H1 (cell line): ENCODE measurements around the gene RBM38. TPM values are rescaled to one million over a fixed set of nuclear protein-coding genes. Genes with fewer than 3 reads are reported as not detected.

Experiments
- CTCF ChIA-PET: fragments of 300-600 bp; sonication (Branson Sonifier 250); formaldehyde crosslinking; loops from one replicate; lab custom pipeline; 2021; ENCODE audit not compliant: partially characterized antibody; lab: Charles Lee
- POLR2A ChIA-PET: fragments of 300-600 bp; sonication (Branson Sonifier 250); formaldehyde crosslinking; loops from one replicate; lab custom pipeline; 2021; ENCODE audit warnings: inconsistent platforms; ENCODE audit not compliant: partially characterized antibody; lab: Charles Lee
- DNase-seq, 2 experiments: peaks; one replicate each; pipeline versions ENCODE4 v3.0.0 to v3.0.0-alpha.2; 2010 to 2022; ENCODE audit warnings: low spot score in 2 of 2, low read depth in 1 of 2, mixed read lengths in 1 of 2
- FAIRE-seq: peaks from 2 replicates; lab custom pipeline; 2011; peaks lifted over from hg19 to GRCh38; lab: Jason Lieb, UNC
- H2AFZ ChIP-seq: 2 replicates; pipeline ENCODE4 v1.8.1; 2012; ENCODE audit warnings: low read length, inconsistent platforms
- H2AK5ac ChIP-seq: 2 replicates; pipeline ENCODE4 v1.6.1; 2013; ENCODE audit warnings: low read depth, low read length
- H2BK120ac ChIP-seq: replicated peaks from 2 replicates; pipeline ENCODE3; 2013; ENCODE audit warnings: low read depth, low read length, inconsistent platforms
- H2BK12ac ChIP-seq: 2 replicates; pipeline ENCODE4 v1.6.1; 2013; ENCODE audit warnings: low read depth, low read length
- H2BK15ac ChIP-seq: 2 replicates; pipeline ENCODE4 v1.6.1; 2013; ENCODE audit warnings: low read length
- H2BK20ac ChIP-seq: 2 replicates; pipeline ENCODE4 v1.6.1; 2013; ENCODE audit warnings: low read length
- H2BK5ac ChIP-seq: 2 replicates; pipeline ENCODE4 v1.6.1; 2013; ENCODE audit warnings: low read depth, low read length
- H3K14ac ChIP-seq: 2 replicates; pipeline ENCODE4 v1.6.1; 2013; ENCODE audit warnings: inconsistent platforms; ENCODE audit not compliant: insufficient read length
- H3K18ac ChIP-seq: 2 replicates; pipeline ENCODE4 v1.6.1; 2013; ENCODE audit warnings: low read length; ENCODE audit errors: extremely low read depth
- H3K23ac ChIP-seq: 2 replicates; pipeline ENCODE4 v1.6.1; 2013; ENCODE audit warnings: inconsistent platforms; ENCODE audit not compliant: insufficient read length
- H3K23me2 ChIP-seq: 2 replicates; pipeline ENCODE4 v1.6.1; 2013; ENCODE audit warnings: low read depth, low read length
- H3K27ac ChIP-seq: 2 replicates; pipeline ENCODE4 v1.6.1; 2011; ENCODE audit warnings: low read depth, low read length, inconsistent platforms
- H3K27me3 ChIP-seq, 4 experiments: replicated peaks in 1 of 4; 1 replicate in 1 of 4; 2 replicates in 3 of 4; pipeline versions ENCODE4 v1.6.1 to v1.8.1; 2011 to 2013; ENCODE audit warnings: low read length in 3 of 4, mild to moderate bottlenecking in 3 of 4, inconsistent platforms in 2 of 4, mixed read lengths in 2 of 4, moderate library complexity in 1 of 4; ENCODE audit not compliant: control insufficient read depth in 3 of 4, insufficient read depth in 3 of 4; ENCODE audit errors: extremely low read depth in 1 of 4
- H3K36me3 ChIP-seq, 4 experiments: 2 replicates each; pipeline versions ENCODE4 v1.6.1 to v1.8.1; 2011 to 2013; ENCODE audit warnings: mild to moderate bottlenecking in 4 of 4, low read length in 3 of 4, moderate library complexity in 2 of 4, control low read depth in 1 of 4, inconsistent platforms in 1 of 4; ENCODE audit not compliant: insufficient read depth in 4 of 4, control insufficient read depth in 2 of 4
- H3K4ac ChIP-seq: replicated peaks from 2 replicates; pipeline ENCODE3; 2013; ENCODE audit warnings: low read length, low read depth, mixed read lengths, inconsistent platforms; ENCODE audit not compliant: insufficient read length
- H3K4me1 ChIP-seq, 4 experiments: replicated peaks in 1 of 4; 1 replicate in 1 of 4; 2 replicates in 3 of 4; pipeline versions ENCODE4 v1.6.1 to v1.8.1; 2011 to 2013; ENCODE audit warnings: low read length in 3 of 4, inconsistent platforms in 2 of 4, mixed read lengths in 1 of 4; ENCODE audit not compliant: insufficient read depth in 4 of 4, control insufficient read depth in 3 of 4
- H3K4me2 ChIP-seq, 2 experiments: 2 replicates each; pipeline versions ENCODE4 v1.6.1 to v1.8.1; 2011 to 2013; ENCODE audit warnings: low read depth in 2 of 2, low read length in 2 of 2, control low read depth in 1 of 2, inconsistent platforms in 1 of 2, mild to moderate bottlenecking in 1 of 2; ENCODE audit not compliant: insufficient read depth in 1 of 2
- H3K4me3 ChIP-seq, 4 experiments: fragments of 200-600, 300-600 bp in 1 of 4; sonication (generic), shearing (Covaris generic), sonication (Bioruptor Twin) in 1 of 4; 2 replicates each; pipeline versions ENCODE4 v1.5.1 to v1.8.1; 2011 to 2016; ENCODE audit warnings: low read length in 4 of 4, low read depth in 3 of 4, control low read depth in 2 of 4, inconsistent platforms in 2 of 4, mild to moderate bottlenecking in 2 of 4, mixed read lengths in 1 of 4, moderate library complexity in 1 of 4; ENCODE audit not compliant: insufficient read depth in 2 of 4; ENCODE audit errors: extremely low read depth in 1 of 4
- H3K56ac ChIP-seq: replicated peaks from 2 replicates; pipeline ENCODE3; 2013; ENCODE audit warnings: low read depth, mild to moderate bottlenecking, mixed read lengths, low read length, inconsistent platforms; ENCODE audit not compliant: insufficient read length
- H3K79me1 ChIP-seq: 2 replicates; pipeline ENCODE4 v1.6.1; 2013; ENCODE audit warnings: low read depth, low read length, control low read depth
- H3K79me2 ChIP-seq, 2 experiments: 2 replicates each; pipeline versions ENCODE4 v1.6.1 to v1.8.1; 2012 to 2013; ENCODE audit warnings: low read length in 2 of 2, mild to moderate bottlenecking in 2 of 2, inconsistent platforms in 1 of 2; ENCODE audit not compliant: insufficient read depth in 2 of 2, control insufficient read depth in 1 of 2
- H3K9ac ChIP-seq, 4 experiments: replicated peaks in 1 of 4; 1 replicate in 1 of 4; 2 replicates in 3 of 4; pipeline versions ENCODE4 v1.6.1 to v1.8.1; 2011 to 2013; ENCODE audit warnings: low read depth in 3 of 4, low read length in 3 of 4, control low read depth in 2 of 4, mild to moderate bottlenecking in 2 of 4, moderate library complexity in 2 of 4, inconsistent platforms in 1 of 4; ENCODE audit errors: extremely low read depth in 1 of 4
- H3K9me3 ChIP-seq, 2 experiments: 2 replicates each; pipeline versions ENCODE4 v1.6.1 to v1.8.1; 2012 to 2013; ENCODE audit warnings: mild to moderate bottlenecking in 2 of 2, moderate library complexity in 2 of 2, control low read depth in 1 of 2, inconsistent platforms in 1 of 2, low read depth in 1 of 2, low read length in 1 of 2, mixed read lengths in 1 of 2; ENCODE audit not compliant: insufficient read depth in 2 of 2
- H4K20me1 ChIP-seq, 2 experiments: replicated peaks in 1 of 2; 2 replicates each; pipeline versions ENCODE3 to v1.8.1; 2011 to 2013; ENCODE audit warnings: inconsistent platforms in 2 of 2, low read length in 2 of 2, mild to moderate bottlenecking in 1 of 2; ENCODE audit not compliant: insufficient read depth in 2 of 2, control insufficient read depth in 1 of 2
- H4K5ac ChIP-seq: 2 replicates; pipeline ENCODE4 v1.6.1; 2013; ENCODE audit warnings: low read length, low read depth, mixed read lengths, inconsistent platforms; ENCODE audit not compliant: insufficient read length
- H4K8ac ChIP-seq: 2 replicates; pipeline ENCODE4 v1.8.0; 2013; ENCODE audit warnings: mild to moderate bottlenecking, moderate library complexity, low read length, inconsistent platforms; ENCODE audit not compliant: insufficient read depth; ENCODE audit errors: extremely low read depth
- H4K91ac ChIP-seq: replicated peaks from 2 replicates; pipeline ENCODE3; 2013; ENCODE audit warnings: low read length, mixed read lengths, inconsistent platforms; ENCODE audit not compliant: insufficient read length
- BRCA1 ChIP-seq: IDR thresholded peaks from 2 replicates; pipeline ENCODE4 v1.6.1; 2012; ENCODE audit warnings: low read depth, low read length, improper control_type of control experiment
- EP300 ChIP-seq, 2 experiments: IDR thresholded peaks; 1 replicate in 1 of 2; 2 replicates in 1 of 2; pipeline ENCODE4 v1.6.1; 2011 to 2012; ENCODE audit warnings: low read depth in 2 of 2, low read length in 2 of 2, mild to moderate bottlenecking in 2 of 2, borderline replicate concordance in 1 of 2, inconsistent platforms in 1 of 2, moderate library complexity in 1 of 2
- EZH2 ChIP-seq: fragments of 200-600 bp; sonication (generic); IDR thresholded peaks from 2 replicates; pipeline ENCODE4 v1.7.1; 2012; ENCODE audit warnings: low read depth, mild to moderate bottlenecking, moderate library complexity, low read length, inconsistent platforms; ENCODE audit not compliant: severe bottlenecking
- GTF2F1 ChIP-seq: IDR thresholded peaks from 2 replicates; pipeline ENCODE4 v1.6.1; 2012; ENCODE audit warnings: low read depth, low read length, improper control_type of control experiment, borderline replicate concordance
- RNF2 ChIP-seq: fragments of 200-900, 300-1000 bp; sonication (generic); IDR thresholded peaks from 2 replicates; pipeline ENCODE4 v1.7.1; 2016; ENCODE audit warnings: borderline replicate concordance, low read depth, mild to moderate bottlenecking, antibody characterized with exemption, low read length; ENCODE audit not compliant: poor library complexity, severe bottlenecking; ENCODE audit errors: missing control alignments
- SIRT6 ChIP-seq: IDR thresholded peaks from one replicate; pipeline ENCODE4 v1.7.1; 2012; ENCODE audit warnings: low read length, inconsistent platforms
- TCF12 ChIP-seq: IDR thresholded peaks from 2 replicates; pipeline ENCODE4 v1.6.1; 2011; ENCODE audit warnings: low read depth, mild to moderate bottlenecking, low read length
- TEAD4 ChIP-seq: IDR thresholded peaks from 2 replicates; pipeline ENCODE4 v1.6.1; 2012; ENCODE audit warnings: low read depth, low read length, inconsistent platforms, mixed read lengths
- YY1 ChIP-seq: IDR thresholded peaks from 2 replicates; pipeline ENCODE4 v1.6.1; 2011; ENCODE audit warnings: low read depth, mild to moderate bottlenecking, low read length
- WGBS, 2 experiments: shearing (Covaris generic) in 1 of 2; methylation state at CpG; one replicate each; pipeline versions ENCODE4 v1.1.6 to v1.1.7; 2013 to 2015; ENCODE audit warnings: low lambda C conversion rate in 2 of 2, mixed read lengths in 2 of 2, inconsistent platforms in 1 of 2, low coverage in 1 of 2, missing lambda C conversion rate in 1 of 2; ENCODE audit not compliant: insufficient replicate concordance in 2 of 2, insufficient coverage in 1 of 2, insufficient read length in 1 of 2; ENCODE audit errors: extremely low coverage in 1 of 2, missing lambda C conversion rate in 1 of 2; 5-methylcytosine and 5-hydroxymethylcytosine counted together
- polyA plus RNA-seq, 7 experiments: library from polyadenylated mRNA; depleted of rRNA in 3 of 7; stranded (reverse) in 5 of 7; unstranded in 2 of 7; fragments of >200 nt in 5 of 7; fragments of 200-250 nt in 2 of 7; gene quantifications; 1 replicate in 5 of 7; 2 replicates in 1 of 7; 4 replicates in 1 of 7; pipeline versions ENCODE4 v1.2.1 to v1.2.3, GENCODE V29; 2011 to 2013; ENCODE audit warnings: missing spikeins in 2 of 7, mixed read lengths in 2 of 7
- total RNA-seq: library from RNA; stranded (reverse); fragmentation: NEBNext Ultra II Directional; extraction: Animal tissue kit (Norgen Biotek cat#: 25700); gene quantifications from 2 replicates; pipeline ENCODE4 v1.2.1, GENCODE V29; 2021

The RBM38 gene
- total and polyA plus RNA-seq, 2 of the 8 experiments (the other 6 are each of a cell fraction or from before 2014, with no cell fraction given): 57.7 to 109 TPM

- TF ChIP-seq YY1 (no peak), BRCA1 (no peak), GTF2F1 (no peak), RNF2 (no peak), EZH2 (no peak), TCF12 (no peak), EP300 (IDR thresholded peaks at IDR 0.05; ENCODE audit: borderline replicate concordance in 1 of 2, low read depth in 2 of 2, low read length in 2 of 2) (no peak), SIRT6 (no peak), TEAD4 (no peak)
- no peak overlapping the region for H4K8ac ChIP-seq
- H2AFZ ChIP-seq: no peak overlapping the region
- no peaks in the 10 kb centered on the region for H3K23me2 ChIP-seq
- no peak overlapping the region for H3K4me3 ChIP-seq
- no peak overlapping the region for H2BK120ac ChIP-seq
- no peak for DNase-seq
- CTCF ChIA-PET: interaction anchor here (0.6 to 1.0 kb wide), 5 partner anchors 15 to 671 kb away, joined by 3 to 4 read pairs (median 4); no protein-coding TSS in a partner anchor
- H3K9ac ChIP-seq: no peak overlapping the region
- no peaks in the 10 kb centered on the region for H3K9me3 ChIP-seq
- no peak overlapping the region for H2BK20ac ChIP-seq
- no peak overlapping the region; the same call in 1 of the 2 replicates for H3K18ac ChIP-seq
- H3K36me3 ChIP-seq: no peaks in the 10 kb centered on the region
- no peak overlapping the region for H3K56ac ChIP-seq
- H3K14ac ChIP-seq: no peak overlapping the region
- peaks cover 0 to 12% (median 10%) of the 10 kb centered on the region in 4 experiments; a peak in 5 of 7 replicates for H3K4me1 ChIP-seq
- POLR2A ChIA-PET: interaction anchor here (0.6 to 1.0 kb wide), 3 partner anchors 41 to 943 kb away, joined by 3 to 4 read pairs (median 4); no protein-coding TSS in a partner anchor
- no peaks in the 10 kb centered on the region for H3K27me3 ChIP-seq
- no peak for FAIRE-seq
- WGBS, 2 experiments: 94% methylated on average over 4 of the region's 5 CpGs; no CpG with 5 or more reads in 1 of the 2 experiments
- no peak overlapping the region for H3K4me2 ChIP-seq
- no peak overlapping the region for H2BK12ac ChIP-seq
- no peak overlapping the region for H3K4ac ChIP-seq
- no peaks in the 10 kb centered on the region for H3K79me1 ChIP-seq
- no peak overlapping the region for H2AK5ac ChIP-seq
- no peaks in the 10 kb centered on the region for H4K20me1 ChIP-seq
- H2BK5ac ChIP-seq: no peak overlapping the region
- no peak overlapping the region for H3K23ac ChIP-seq
- H4K5ac ChIP-seq: no peak overlapping the region
- no peaks in the 10 kb centered on the region for H3K79me2 ChIP-seq
- H2BK15ac ChIP-seq: no peak overlapping the region
- H4K91ac ChIP-seq: no peak overlapping the region
- H3K27ac ChIP-seq: no peak overlapping the region
Measured at GRCh38 chr20:57431539-57431835, 40.3 kb downstream of the RBM38 start.
